Fibroblast of mammary gland (primary cell): ENCODE data around the gene BHLHA9.

ENCODE experiments used
- DNase-seq: peaks from one replicate; pipeline ENCODE4 v3.0.0-alpha.2; 2010; ENCODE audit warnings: low read depth
- H3K4me3 ChIP-seq: 2 replicates; pipeline ENCODE4 v1.5.1; 2011; ENCODE audit warnings: low read depth, mild to moderate bottlenecking, low read length, moderate library complexity; ENCODE audit not compliant: control insufficient read depth
- CTCF ChIP-seq: conservative IDR thresholded peaks from 2 replicates; pipeline ENCODE4 v1.5.1; 2011; ENCODE audit warnings: low read depth, low read length, inconsistent platforms; ENCODE audit not compliant: control insufficient read depth, insufficient read depth

Gene BHLHA9

GRCh38 chr17:1270210-1271029, at the start of gene BHLHA9:
Gene BHLHA9 (plus strand): TSS chr17:1270444. CDS start chr17:1270564, 120 bp downstream.
- no peak within 1 kb of the TSS for H3K4me3 ChIP-seq
- no peak for DNase-seq
- no peak for TF ChIP-seq CTCF

GRCh38 chr17:1221209-1221608, 49.0 kb upstream of the BHLHA9 start:
- H3K4me3 ChIP-seq, result no peak overlapping the region
- no peak for DNase-seq
- no peak for TF ChIP-seq CTCF

- H3K4me3 ChIP-seq, result no peak overlapping the region
- TF ChIP-seq CTCF, result no peak
- DNase-seq, result no peak
Measured at GRCh38 chr17:1222321-1222720, 47.9 kb upstream of the BHLHA9 start.

GRCh38 chr17:1223662-1224061, 46.6 kb upstream of the BHLHA9 start:
- H3K4me3 ChIP-seq, result no peak overlapping the region
- no peak for TF ChIP-seq CTCF
- DNase-seq, result no peak

- no peak for DNase-seq
- no peak for TF ChIP-seq CTCF
- H3K4me3 ChIP-seq, result no peak overlapping the region
Measured at GRCh38 chr17:1224330-1224729, 45.9 kb upstream of the BHLHA9 start.

GRCh38 chr17:1226308-1226707, 43.9 kb upstream of the BHLHA9 start:
- TF ChIP-seq CTCF, result no peak
- no peak for DNase-seq
- H3K4me3 ChIP-seq, result no peak overlapping the region
